ENCODE measurements around the gene CSNK2A3.

DNA sequence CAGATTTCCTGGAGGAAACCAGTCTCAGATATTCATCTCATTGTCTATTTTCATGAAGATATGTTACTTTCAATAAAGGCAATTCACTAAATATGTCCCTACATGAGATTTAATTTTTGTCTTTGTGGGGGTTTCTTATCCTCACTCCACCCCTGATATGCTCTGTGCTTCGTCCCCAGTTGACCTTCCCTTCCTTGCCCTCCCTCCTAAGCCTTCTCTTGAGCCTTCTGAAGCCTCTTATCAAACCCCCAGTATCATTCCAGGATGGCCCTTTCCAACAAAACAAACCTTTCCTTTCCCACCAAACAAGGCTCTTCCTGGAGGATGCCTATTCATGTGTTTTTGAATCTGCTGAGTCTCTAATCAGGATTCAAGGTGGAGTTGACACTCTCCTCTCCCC lies 44.8 kb downstream of the CSNK2A3 start:
- TF ChIP-seq CTCF (IDR thresholded peaks at IDR 0.05) (no peak), ZBTB21 (CRISPR knock-in tag; IDR thresholded peaks at IDR 0.05; ENCODE audit: borderline replicate concordance) (no peak), IRF1 (CRISPR knock-in tag; IDR thresholded peaks at IDR 0.05) (no peak), PREB (CRISPR knock-in tag; IDR thresholded peaks at IDR 0.05; ENCODE audit: borderline replicate concordance) (no peak), RELA (CRISPR knock-in tag; IDR thresholded peaks at IDR 0.05; ENCODE audit: borderline replicate concordance) (no peak), ELF4 (CRISPR knock-in tag; IDR thresholded peaks at IDR 0.05; ENCODE audit: low read depth) (no peak)
- TF ChIP-seq, protein P1, sequence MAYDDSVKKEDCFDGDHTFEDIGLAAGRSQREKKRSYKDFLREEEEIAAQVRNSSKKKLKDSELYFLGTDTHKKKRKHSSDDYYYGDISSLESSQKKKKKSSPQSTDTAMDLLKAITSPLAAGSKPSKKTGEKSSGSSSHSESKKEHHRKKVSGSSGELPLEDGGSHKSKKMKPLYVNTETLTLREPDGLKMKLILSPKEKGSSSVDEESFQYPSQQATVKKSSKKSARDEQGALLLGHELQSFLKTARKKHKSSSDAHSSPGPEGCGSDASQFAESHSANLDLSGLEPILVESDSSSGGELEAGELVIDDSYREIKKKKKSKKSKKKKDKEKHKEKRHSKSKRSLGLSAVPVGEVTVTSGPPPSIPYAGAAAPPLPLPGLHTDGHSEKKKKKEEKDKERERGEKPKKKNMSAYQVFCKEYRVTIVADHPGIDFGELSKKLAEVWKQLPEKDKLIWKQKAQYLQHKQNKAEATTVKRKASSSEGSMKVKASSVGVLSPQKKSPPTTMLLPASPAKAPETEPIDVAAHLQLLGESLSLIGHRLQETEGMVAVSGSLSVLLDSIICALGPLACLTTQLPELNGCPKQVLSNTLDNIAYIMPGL (CRISPR knock-in tag; IDR thresholded peaks at IDR 0.05): no peak
